ENCODE data around the gene KCNA1.
A peak's percentile ranks its signal among the peaks of the same experiment; 100 is the strongest.

KCNA1 gene

DNA sequence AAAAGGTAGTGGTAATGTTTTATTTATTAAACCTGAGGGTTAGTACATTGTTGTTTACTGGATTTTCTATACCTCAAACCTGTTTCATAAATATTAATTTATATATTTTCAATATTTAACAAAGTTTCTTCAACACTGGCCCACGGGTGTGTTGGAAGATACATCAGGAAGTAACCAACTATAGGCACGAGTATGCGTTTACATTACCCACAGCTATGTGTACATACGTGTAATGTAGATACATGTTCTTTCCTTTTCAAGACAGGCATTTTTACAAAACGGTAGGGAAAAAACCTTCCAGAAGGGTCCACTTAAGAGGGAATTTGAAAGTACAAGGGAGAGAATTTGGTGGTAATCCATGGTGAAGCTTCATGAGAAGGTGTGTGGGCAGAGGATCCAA, 17.8 kb upstream of the KCNA1 start:
- CTCF ChIA-PET = no interaction called here
- DNase-seq (ENCODE audit: low spot score) = no peak

DNA sequence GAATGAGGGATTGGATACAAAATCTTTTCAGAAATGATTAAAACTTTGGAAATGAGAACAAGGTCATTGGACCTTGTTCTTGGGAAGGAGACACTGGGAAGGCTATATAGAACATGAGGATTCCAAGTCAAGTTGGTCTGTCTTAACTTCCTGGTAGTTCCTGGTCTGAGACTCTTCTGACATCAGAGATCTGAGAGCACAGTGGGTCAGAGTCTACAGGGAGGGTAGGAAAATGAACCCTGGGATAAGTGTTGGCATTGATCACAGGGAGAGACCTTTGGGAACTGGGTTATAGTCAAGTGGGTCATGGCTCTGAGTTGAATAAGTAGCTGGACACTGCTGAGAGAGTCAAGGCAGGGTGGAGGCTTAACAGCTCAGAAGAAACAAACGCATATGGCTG, 17.3 kb upstream of the KCNA1 start:
- CTCF ChIA-PET = no interaction called here
- no peak for DNase-seq (ENCODE audit: low spot score)
- POLR2A ChIA-PET (ENCODE audit: low non-redundant PET) = no interaction called here
- TF ChIP-seq, protein P1, sequence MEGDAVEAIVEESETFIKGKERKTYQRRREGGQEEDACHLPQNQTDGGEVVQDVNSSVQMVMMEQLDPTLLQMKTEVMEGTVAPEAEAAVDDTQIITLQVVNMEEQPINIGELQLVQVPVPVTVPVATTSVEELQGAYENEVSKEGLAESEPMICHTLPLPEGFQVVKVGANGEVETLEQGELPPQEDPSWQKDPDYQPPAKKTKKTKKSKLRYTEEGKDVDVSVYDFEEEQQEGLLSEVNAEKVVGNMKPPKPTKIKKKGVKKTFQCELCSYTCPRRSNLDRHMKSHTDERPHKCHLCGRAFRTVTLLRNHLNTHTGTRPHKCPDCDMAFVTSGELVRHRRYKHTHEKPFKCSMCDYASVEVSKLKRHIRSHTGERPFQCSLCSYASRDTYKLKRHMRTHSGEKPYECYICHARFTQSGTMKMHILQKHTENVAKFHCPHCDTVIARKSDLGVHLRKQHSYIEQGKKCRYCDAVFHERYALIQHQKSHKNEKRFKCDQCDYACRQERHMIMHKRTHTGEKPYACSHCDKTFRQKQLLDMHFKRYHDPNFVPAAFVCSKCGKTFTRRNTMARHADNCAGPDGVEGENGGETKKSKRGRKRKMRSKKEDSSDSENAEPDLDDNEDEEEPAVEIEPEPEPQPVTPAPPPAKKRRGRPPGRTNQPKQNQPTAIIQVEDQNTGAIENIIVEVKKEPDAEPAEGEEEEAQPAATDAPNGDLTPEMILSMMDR (conservative IDR thresholded peaks at IDR 0.05; ENCODE audit: low read depth) = no peak
- H3K27ac ChIP-seq = no peak overlapping the region

More for the DNA sequence above, 17.8 kb upstream of the KCNA1 start:
- H3K27ac ChIP-seq = no peak overlapping the region
- POLR2A ChIA-PET (ENCODE audit: low non-redundant PET) = no interaction called here
- TF ChIP-seq, protein P1 (conservative IDR thresholded peaks at IDR 0.05; ENCODE audit: low read depth) = no peak

DNA sequence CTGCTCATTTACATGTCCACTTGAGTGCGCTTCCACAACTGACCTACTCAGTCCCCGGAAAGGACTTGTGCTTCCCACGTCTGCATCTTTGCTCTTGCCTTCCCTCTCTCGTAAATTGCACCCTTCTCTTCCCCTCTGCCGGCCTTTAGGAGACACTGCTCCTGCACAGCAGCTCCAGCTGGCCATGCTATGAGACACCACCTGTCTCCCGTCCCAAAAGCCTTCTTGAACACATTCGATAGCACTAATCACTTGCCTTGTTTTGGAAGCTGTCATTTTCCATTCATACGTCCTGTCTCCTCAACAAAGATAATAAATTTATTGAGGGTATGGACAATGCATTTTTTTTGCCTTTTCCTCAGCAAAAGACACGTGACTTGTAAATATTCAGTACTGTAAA, 15.7 kb upstream of the KCNA1 start:
- DNase-seq (ENCODE audit: low spot score) = no peak
- ChIA-PET CTCF (no interaction called here), POLR2A (ENCODE audit: low non-redundant PET) (no interaction called here)
- TF ChIP-seq, protein P1 (conservative IDR thresholded peaks at IDR 0.05; ENCODE audit: low read depth) = no peak
- no peak overlapping the region for H3K27ac ChIP-seq

DNA sequence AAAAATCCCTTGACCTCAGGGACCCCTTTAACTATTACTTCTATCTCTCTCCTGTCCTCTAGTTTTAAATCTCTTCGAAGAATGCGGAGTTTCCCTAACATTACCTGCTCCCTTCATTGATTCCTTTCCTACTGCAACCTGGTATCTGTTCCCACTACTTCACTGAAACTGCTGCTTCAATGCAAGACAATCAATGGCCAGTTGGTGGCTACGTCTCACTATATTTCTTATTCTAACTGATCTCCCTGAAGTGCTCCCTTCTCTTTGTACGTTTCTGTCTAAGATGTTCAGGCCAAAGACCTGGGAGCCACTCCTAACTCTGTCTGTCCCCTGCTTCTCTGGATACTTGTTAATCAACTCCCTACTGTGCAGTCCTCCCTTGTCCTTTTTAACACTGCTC, 10.3 kb upstream of the KCNA1 start:
- ChIA-PET POLR2A (ENCODE audit: low non-redundant PET) (no interaction called here), CTCF (no interaction called here)
- H3K27ac ChIP-seq = no peak overlapping the region
- no peak for DNase-seq (ENCODE audit: low spot score)
- TF ChIP-seq, protein P1 (conservative IDR thresholded peaks at IDR 0.05; ENCODE audit: low read depth) = no peak

DNA sequence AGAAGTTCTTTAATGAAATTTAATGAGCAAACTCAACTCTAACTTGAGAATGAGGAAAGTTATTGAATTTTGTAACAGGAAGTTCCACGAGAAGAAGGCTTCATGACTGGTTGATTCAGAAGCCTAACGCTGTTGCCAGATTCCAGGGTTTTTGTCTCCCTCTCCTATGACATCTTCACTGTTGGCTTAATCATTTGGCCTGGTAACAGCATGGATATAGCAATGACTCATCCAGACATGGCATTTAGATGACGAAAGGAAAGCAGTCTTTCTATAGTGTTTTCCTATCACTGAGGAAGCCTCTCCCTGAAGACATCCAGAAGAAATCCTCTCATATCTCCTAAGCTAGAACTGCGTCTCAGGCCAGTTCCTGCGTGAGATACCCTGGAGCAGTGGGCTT, 9.4 kb upstream of the KCNA1 start:
- peak; percentile 13 for DNase-seq (ENCODE audit: low spot score)
- CTCF ChIA-PET = no interaction called here
- TF ChIP-seq, protein P1 (conservative IDR thresholded peaks at IDR 0.05; ENCODE audit: low read depth) = no peak
- H3K27ac ChIP-seq = no peak overlapping the region
- POLR2A ChIA-PET (ENCODE audit: low non-redundant PET) = no interaction called here

DNA sequence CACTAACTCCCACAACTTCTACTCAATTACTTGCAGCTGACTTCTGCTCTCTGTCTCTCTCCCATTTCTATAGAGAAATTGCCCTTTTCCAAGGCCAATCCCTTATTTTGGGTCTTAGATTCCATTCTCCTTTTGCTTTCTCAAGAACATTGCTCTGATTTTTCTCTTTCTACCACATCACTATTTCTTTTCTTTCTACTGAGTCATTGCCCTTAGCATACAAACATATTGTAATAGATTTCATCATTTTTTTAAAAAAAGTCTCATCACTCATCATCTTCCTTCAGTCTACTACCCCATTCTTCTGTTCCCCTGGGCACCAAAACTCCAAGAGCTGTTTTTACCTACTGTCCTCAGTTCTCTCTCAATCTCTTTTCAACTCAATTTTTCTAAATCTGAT, 4.4 kb upstream of the KCNA1 start:
- ChIA-PET POLR2A (ENCODE audit: low non-redundant PET) (no interaction called here), CTCF (no interaction called here)
- no peak for DNase-seq (ENCODE audit: low spot score)
- TF ChIP-seq, protein P1 (conservative IDR thresholded peaks at IDR 0.05; ENCODE audit: low read depth) = no peak
- H3K27ac ChIP-seq = no peak overlapping the region

All from RWPE1 (cell line).